Esophagus squamous epithelium (tissue), 5 donors: ENCODE results near the gene NAA16. TPM values are rescaled to one million over a fixed set of nuclear protein-coding genes. Genes with fewer than 3 reads are reported as not detected.

Experiments used
- DNase-seq: peaks from one replicate; lab custom pipeline; 2025; lab: John Stamatoyannopoulos, UW
- H3K27ac ChIP-seq, 4 donors: fragments of 200-600 bp; sonication (generic); one replicate each; pipeline ENCODE4 v1.5.1; 2016 to 2019; ENCODE audit warnings: mild to moderate bottlenecking in 1 of 4
- H3K27me3 ChIP-seq, 4 donors: fragments of 200-600 bp; sonication (generic); 1 replicate in 3 of 4; 2 replicates in 1 of 4; pipeline versions ENCODE4 v1.5.1 to v1.6.0; 2017 to 2021; ENCODE audit warnings: antibody characterized with exemption in 1 of 4
- H3K36me3 ChIP-seq, 3 donors: fragments of 200-600 bp; sonication (generic); one replicate each; pipeline ENCODE4 v1.5.1; 2016 to 2019
- H3K4me1 ChIP-seq, 3 donors: fragments of 200-600 bp; sonication (generic); one replicate each; pipeline ENCODE4 v1.5.1; 2017 to 2019
- H3K4me3 ChIP-seq, 4 donors: fragments of 200-600 bp; sonication (generic); 1 replicate in 3 of 4; 2 replicates in 1 of 4; pipeline ENCODE4 v1.5.1; 2016 to 2019; ENCODE audit warnings: mild to moderate bottlenecking in 2 of 4, moderate library complexity in 1 of 4
- H3K9me3 ChIP-seq, 3 donors: fragments of 200-600 bp; sonication (generic); one replicate each; pipeline ENCODE4 v1.5.1; 2016 to 2019
- CTCF ChIP-seq, 6 experiments: fragments of 450-650 bp in 4 of 6; fragments of 200-600 bp in 2 of 6; sonication (generic) in 2 of 6; IDR thresholded peaks; one replicate each; pipeline ENCODE4 v1.5.1; 2016 to 2019; ENCODE audit warnings: antibody characterized with exemption in 6 of 6, mild to moderate bottlenecking in 4 of 6, moderate library complexity in 4 of 6
- POLR2A ChIP-seq, 4 donors: fragments of 450-650 bp; IDR thresholded peaks; one replicate each; pipeline ENCODE4 v1.6.1; 2017; ENCODE audit warnings: antibody characterized with exemption in 4 of 4, mild to moderate bottlenecking in 4 of 4, moderate library complexity in 3 of 4
- WGBS, 2 donors: methylation state at CpG; one replicate each; pipeline ENCODE4 v1.1.5; 2018; 5-methylcytosine and 5-hydroxymethylcytosine counted together
- intact Hi-C: fragments of 100-400 bp; cut with DNase I; formaldehyde crosslinking; loops from one replicate; pipeline ENCODE4 v1.15.0; 2022
- total RNA-seq, 4 donors: library from RNA; depleted of rRNA; stranded (reverse); fragments of >200 nt; gene quantifications; one replicate each; pipeline ENCODE4 v1.1.0, GENCODE V29; 2016
- donor health status: DM: yes; HTN: yes; CAD: no.

NAA16 gene
- total RNA-seq, 4 donors from 2014 or later, result 8.1 to 21.4 (median 12.1) TPM

- no peak for DNase-seq
- Histone ChIP-seq H3K4me1 (no peaks in the 10 kb centered on the region), H3K36me3 (peaks cover 0 to 56% (median 0%) of the 10 kb centered on the region in 3 donors), H3K27ac (no peak overlapping the region), H3K27me3 (no peaks in the 10 kb centered on the region), H3K4me3 (no peak overlapping the region), H3K9me3 (no peaks in the 10 kb centered on the region)
- WGBS, 2 donors, result 84 to 86% methylated on average over 4 of the region's 4 CpGs
- no peak for TF ChIP-seq CTCF (IDR thresholded peaks at IDR 0.05)
- TF ChIP-seq POLR2A (IDR thresholded peaks at IDR 0.05), result no peak
- intact Hi-C loops, result no loop called here
Measured at GRCh38 chr13:41334810-41335209, 23.7 kb downstream of the NAA16 start.

- 95 to 96% methylated on average over 4 of the region's 4 CpGs for WGBS, 2 donors
- peaks cover 0 to 70% (median 11%) of the 10 kb centered on the region in 3 donors for H3K36me3 ChIP-seq
- intact Hi-C loops, result no loop called here
Measured at GRCh38 chr13:41344358-41344757, 33.3 kb downstream of the NAA16 start.

DNA sequence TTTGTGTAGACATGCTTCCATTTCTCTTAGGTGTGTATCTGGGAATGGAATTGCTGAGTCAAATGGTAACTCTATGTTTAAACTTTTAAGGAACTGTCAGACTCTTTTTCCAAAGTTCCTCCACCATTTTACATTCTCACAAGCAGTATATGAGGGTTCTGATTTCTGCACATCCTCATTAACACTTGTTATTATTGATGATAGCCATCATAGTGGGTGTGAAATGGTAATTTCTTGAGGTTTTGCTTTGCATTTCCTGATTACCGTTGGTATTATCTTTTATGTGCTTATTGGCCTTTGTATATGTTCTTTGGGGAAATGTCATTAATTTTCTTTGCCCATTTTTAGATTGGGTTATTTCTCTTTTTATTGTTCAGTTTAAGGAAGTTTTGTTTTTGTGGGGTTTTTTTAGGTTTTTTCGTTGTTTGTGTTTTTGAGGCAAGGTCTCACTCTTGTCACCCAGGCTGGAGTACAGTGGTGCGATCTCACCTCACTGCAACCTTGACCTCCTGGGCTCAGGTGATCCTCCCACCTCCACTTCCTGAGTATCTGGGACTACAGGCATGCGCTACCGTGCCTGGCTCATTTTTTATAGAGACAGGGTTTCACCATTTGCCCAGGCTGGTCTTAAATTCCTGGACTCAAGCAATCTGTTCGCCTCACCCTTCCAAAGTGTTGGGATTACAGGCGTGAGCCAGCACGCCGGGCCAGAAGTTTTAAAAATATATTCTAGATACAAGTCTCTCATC, 34.3 kb downstream of the NAA16 start:
- Histone ChIP-seq H3K27ac (no peak overlapping the region), H3K4me3 (no peak overlapping the region), H3K27me3 (no peaks in the 10 kb centered on the region), H3K4me1 (peaks cover 0 to 3% (median 0%) of the 10 kb centered on the region in 3 donors), H3K36me3 (peaks cover 0 to 72% (median 11%) of the 10 kb centered on the region in 3 donors), H3K9me3 (no peaks in the 10 kb centered on the region)
- no peak for TF ChIP-seq CTCF (IDR thresholded peaks at IDR 0.05)
- no peak for TF ChIP-seq POLR2A (IDR thresholded peaks at IDR 0.05)
- DNase-seq, result no peak
- intact Hi-C loops, result no loop called here
- WGBS, 2 donors, result 90 to 94% methylated on average over 9 of the region's 9 CpGs

More at GRCh38 chr13:41344358-41344757, 33.3 kb downstream of the NAA16 start:
- no peaks in the 10 kb centered on the region for H3K9me3 ChIP-seq
- no peaks in the 10 kb centered on the region for H3K27me3 ChIP-seq
- TF ChIP-seq CTCF (IDR thresholded peaks at IDR 0.05), result no peak
- TF ChIP-seq POLR2A (IDR thresholded peaks at IDR 0.05), result no peak
- peaks cover 0 to 3% (median 0%) of the 10 kb centered on the region in 3 donors for H3K4me1 ChIP-seq
- H3K27ac ChIP-seq, result no peak overlapping the region
- no peak overlapping the region for H3K4me3 ChIP-seq
- no peak for DNase-seq

GRCh38 chr13:41345914-41346589, 35.0 kb downstream of the NAA16 start:
- H3K9me3 ChIP-seq, result no peaks in the 10 kb centered on the region
- H3K4me1 ChIP-seq, result peaks cover 0 to 3% (median 0%) of the 10 kb centered on the region in 3 donors
- WGBS, 2 donors, result 76 to 80% methylated on average over 9 of the region's 9 CpGs
- no peak overlapping the region for H3K4me3 ChIP-seq
- peaks cover 0 to 68% (median 11%) of the 10 kb centered on the region in 3 donors for H3K36me3 ChIP-seq
- intact Hi-C loops, result no loop called here
- DNase-seq, result no peak
- H3K27ac ChIP-seq, result no peak overlapping the region
- no peaks in the 10 kb centered on the region for H3K27me3 ChIP-seq
- TF ChIP-seq CTCF (IDR thresholded peaks at IDR 0.05) (no peak), POLR2A (IDR thresholded peaks at IDR 0.05) (no peak)
